ENCODE measurements around the gene XKR3.
"Not testable (repeated sequence)": the region's sequence is repeated elsewhere in the genome, so short reads cannot be mapped to it uniquely, and the experiment has no call there.

Gene XKR3

DNA sequence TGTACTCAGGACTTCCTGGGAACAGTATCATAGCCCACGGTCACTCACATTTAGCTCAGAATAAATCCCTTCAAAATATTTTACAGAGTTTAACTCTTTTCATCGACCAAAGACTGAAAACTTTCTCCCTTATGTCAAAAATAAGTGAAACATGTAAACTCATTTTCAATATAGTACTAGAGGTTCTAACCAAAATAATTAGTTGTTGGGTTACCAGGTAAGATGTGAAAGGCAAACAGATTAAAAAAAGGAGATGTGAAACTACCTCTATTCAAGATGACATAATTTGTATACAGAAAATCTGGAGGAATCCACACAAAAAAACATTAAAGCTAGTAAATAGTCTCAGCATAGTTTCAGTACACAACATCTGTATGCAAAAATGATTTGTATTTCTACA is 20.3 kb downstream of the XKR3 start:
- no peak for DNase-seq (ENCODE audit: low read depth)

DNA sequence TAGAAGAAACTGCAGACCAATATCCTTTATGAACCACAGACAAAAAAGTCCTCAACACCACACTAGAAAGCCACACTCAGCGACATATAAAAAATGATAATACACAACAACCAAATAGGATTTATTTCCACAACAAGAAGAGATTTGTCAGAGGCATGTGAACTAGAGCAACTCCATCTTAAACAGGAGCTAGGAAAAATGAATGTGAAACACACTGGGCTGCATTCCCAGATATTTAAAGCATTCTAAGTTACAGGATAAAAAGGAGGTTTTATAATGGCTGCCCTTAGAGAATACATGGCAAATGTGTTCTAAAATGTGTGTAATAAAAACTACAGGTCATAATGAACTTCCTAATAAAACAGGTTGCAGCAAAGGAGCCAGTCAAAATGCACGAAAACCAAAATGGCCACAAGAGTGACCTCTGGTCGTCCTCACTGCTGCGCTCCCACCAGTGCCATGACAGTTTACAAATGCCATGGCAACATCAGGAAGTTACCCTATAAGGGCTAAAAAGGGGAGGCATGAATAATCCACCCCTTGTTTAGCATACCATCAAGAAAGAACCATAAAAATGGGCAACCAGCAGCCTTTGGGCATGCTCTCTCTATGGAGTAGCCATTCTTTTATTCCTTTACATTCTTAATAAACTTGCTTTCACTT is 21.8 kb downstream of the XKR3 start:
- no peak for DNase-seq (ENCODE audit: low read depth)

DNA sequence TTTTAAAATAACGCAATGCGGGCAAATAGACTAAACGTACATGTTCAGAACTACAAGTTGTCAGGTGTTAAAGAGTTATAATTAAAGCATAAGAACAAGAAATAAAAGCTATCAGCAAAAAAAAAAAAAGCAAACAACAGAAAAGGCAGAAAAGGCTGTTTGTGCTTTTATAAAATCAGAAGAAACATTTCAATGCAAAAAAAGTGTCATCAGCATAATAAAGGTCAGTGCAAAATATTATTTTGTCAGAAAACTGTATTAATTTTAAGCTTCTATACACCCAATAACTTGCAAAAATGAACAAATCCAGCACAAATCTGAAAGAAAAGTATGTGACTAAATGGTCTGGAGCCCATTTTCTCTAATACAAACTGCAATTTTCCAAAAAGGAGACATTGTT is 23.6 kb downstream of the XKR3 start:
- DNase-seq (ENCODE audit: low read depth): no peak

DNA sequence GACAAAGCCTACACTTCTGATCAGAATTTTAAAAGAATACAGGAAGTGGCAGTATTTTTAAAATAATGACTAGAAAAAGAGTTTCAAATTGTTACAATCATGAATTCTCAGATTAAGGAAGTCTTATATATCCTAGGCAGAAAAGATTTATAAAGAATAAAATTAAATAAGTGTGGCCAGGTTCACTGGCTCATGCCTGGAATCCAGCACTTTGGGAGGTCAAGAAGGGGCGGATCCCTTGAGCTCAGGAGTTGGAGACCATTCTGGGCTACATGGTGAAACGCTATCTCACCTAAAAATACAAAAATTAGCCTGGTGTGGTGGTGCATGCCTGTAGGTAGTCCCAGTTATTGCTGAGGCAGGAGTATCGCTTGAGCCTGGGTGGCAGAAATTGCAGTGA is 24.1 kb downstream of the XKR3 start:
- DNase-seq (ENCODE audit: low read depth): no peak

DNA sequence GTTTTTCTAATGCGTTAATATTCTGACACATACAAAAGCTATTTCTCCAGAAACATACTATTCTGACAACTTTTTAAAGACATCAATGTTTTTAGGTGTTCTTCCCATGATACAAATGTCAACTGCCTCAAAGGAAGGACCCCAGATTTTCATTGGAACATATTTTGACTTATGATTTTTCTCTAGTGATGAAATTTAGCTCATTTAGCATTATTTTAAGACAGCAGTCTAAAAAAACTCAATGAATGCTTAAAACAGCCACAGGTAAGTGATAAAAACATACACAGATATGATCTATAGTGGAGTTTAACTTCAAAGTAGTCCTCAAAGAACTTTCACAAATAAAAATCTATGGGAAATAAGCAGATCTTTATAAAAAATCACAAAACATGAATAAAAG is 24.9 kb downstream of the XKR3 start:
- DNase-seq (ENCODE audit: low read depth): no peak

DNA sequence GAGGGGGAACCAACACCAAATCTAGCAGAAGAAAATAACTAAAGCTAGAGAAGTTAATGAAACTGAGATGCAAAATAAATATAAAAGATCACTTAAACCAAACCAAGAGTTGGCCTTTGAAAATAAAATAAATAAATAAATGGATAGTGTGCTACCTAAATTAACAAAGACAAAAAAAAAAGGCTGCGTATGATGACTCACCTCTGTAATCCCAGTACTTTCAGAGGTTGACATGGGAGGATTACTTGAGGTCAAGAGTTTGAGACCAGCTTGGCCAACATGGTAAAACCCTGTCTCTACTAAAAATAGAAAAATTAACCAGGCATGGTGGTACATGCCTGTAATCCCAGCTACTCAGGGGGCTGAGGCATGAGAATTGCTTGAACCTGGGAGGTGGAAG is 29.7 kb downstream of the XKR3 start:
- not testable (repeated sequence) for DNase-seq (ENCODE audit: low read depth)

DNA sequence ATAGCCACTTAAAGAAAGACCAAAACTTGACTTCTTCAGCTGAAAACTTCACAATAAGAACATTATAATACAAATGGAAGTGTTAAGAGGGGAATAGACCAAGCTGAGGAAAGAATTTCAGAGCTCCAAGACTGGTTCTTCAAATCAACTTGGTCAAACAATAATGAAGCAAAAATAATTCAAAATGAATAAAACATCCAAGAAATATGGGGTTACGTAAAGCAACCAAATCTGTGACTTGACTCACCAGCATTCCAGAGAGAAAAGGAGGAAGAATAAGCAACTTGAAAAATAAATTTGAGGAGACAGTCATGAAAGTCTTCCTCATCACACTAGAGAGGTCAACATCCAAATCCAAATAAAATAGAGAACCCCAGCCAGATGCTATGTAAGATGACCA is 31.4 kb downstream of the XKR3 start:
- no peak for DNase-seq (ENCODE audit: low read depth)

DNA sequence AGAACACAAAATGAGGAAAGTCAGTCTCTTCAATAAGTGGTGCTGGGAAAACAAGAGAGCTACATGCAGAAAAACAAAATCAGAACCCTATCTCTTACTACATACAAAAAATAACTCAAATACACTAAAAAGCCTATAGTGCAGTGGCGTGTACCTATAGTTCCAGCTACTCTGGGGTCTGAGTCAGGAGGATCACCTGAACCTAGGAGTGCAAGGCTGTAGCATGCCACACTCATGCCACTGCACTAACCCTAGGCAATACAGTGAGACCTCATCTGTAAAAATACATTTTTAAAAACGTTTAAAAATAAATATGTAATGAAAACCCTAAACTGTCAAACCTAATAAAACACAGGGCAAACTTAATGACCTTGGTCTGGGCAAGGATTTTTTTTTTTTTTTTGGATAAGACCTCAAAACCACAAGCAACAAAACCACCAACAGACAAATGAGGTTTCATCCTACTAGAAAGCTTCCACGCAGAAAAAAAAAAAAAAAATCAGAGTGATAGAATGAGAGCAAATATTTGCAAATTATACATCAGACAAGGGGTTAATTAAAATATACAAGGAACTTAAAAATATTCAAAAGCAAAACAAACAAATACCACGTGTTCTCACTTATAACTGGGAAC is 35.2 kb downstream of the XKR3 start:
- DNase-seq (ENCODE audit: low read depth): no peak

DNA sequence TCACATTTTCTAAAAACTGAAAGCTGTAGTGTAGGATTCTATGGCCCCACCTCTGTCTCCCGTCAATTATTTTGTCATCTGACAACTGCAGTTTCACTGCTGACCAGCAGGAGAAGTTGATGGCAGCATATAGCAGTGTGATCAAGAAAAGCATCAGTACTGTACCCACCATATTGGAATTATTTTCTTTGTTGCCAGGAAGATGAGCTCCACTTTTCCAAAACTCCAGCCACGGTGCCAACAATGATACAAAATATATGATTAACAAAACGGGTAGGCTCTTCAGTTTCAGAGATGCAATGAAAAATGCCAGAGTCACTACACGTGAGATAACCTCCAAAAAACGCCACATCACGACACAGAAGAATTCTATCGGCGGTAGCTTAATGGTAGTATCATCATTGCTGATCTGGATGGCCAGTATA is 41.3 kb downstream of the XKR3 start:
- DNase-seq (ENCODE audit: low read depth): no peak

DNA sequence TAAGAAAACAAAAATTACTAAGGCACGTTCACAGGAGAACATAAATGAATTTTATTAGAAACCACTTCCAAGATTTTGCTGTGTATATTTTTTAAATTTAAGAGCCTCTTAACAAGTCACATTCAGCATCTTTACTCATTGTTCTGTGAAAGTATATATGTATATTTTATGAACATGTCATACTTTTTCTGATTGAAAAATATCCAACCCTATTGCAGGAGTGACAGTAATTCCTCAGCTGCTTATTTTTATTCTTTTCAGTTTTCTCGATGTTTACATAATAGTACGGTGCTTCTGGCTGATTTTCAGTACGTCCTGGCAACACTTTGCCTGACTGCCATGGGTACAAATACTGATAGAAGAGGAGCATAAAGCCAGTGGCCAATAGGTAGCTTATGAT is 41.8 kb downstream of the XKR3 start:
- DNase-seq (ENCODE audit: low read depth): no peak

DNA sequence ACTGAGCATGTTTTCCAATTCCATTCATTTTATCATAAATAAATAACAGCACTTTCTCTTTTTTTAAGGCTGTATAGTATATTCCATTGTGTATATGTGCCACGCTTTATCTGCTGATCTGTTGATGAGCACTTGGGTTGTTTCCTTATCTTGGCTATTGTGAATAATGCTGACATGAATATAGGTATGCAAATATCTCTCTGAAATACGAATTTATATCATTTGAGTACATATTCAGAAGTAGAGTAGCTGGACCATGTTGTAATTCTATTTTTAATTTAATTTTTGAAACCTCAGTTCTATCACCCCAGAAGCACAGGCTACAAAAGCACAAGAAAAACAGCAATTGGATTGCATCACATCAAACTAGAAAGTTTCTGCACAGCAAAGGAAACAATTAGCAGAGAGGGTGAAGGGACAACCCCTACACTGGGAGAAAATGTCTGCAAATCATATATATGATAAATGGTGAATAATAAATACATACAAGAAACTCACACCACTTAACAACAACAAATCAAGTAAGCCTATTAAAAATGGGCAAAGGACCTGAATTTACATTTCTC is 43.4 kb downstream of the XKR3 start:
- DNase-seq (ENCODE audit: low read depth): no peak

DNA sequence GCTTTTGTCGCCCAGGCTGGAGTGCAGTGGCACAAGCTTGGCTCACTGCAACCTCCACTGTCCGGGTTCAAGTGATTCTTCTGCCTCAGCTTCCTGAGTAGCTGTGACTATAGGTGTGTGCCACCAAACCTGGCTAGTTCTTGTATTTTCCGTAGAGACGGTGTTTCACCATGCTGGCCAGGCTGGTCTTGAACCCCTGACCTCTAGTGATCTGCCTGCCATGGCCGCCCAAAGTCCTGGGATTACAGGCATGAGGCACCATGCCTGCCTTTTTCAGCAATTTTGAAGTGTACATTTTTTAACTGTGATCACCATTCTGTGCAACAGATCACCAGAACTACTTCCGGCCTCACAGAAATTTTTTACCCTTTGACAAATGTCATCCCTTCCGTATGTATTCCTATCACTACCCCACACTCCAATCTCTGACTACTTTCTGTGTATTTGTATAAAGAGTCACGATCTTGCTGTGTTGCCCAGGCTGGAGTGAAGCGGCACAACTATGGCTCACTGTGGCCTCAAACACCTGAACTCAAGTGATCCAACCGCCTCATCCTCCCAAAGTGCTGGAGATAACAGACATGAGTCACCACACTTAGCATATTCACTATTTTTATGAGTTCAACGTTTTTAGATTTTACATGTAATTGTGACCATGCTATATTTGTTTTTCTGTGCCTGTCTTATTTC is 44.0 kb downstream of the XKR3 start:
- no peak for DNase-seq (ENCODE audit: low read depth)

DNA sequence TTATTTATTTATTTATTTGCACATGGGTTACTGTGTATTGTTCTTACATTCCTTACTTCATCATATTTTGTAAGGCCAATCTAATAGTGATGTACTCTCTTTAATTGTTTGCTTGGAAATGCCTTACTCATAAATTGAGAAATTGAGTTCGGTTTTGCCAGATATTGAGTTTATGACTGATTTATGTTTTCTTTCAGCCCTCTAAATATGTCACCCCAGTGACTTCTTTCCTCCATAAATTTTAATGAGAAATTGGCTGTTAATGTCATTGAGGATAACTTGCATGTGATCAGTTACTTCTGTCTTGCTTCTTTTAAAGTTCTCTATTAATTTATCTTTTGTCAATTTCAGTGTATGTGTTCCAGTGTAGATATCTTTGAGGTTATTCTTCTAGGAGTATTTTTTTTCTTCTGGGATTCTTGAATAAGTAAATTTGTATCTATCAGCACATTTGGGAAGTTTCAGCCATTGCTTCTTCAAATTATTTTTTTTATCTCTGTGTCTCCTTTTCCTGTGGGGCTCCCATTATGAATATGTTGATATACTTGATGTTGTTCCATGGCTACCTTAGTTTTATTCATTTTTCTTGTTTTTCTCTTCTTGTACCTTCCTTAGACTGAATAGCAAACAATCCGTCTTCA is 47.8 kb downstream of the XKR3 start:
- no peak for DNase-seq (ENCODE audit: low read depth)

DNA sequence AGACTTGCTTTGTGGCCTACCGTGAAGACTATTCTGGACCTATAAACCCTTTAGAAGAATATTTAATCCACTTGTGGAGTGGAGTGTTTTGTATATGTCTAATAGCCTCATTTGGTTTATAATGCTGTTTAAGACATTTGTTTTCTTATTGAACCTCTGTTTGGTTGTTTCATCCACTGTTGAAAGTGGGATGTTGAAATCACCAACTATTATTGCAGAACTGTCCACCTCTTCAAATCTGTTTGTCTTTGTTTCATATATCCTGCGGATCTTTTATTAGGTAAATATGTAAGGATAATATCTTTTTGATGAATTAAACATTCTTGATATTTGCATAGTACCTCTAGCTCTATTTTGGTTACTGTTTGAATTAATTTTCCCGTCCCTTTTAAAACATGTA is 49.1 kb downstream of the XKR3 start:
- no peak for DNase-seq (ENCODE audit: low read depth)

DNA sequence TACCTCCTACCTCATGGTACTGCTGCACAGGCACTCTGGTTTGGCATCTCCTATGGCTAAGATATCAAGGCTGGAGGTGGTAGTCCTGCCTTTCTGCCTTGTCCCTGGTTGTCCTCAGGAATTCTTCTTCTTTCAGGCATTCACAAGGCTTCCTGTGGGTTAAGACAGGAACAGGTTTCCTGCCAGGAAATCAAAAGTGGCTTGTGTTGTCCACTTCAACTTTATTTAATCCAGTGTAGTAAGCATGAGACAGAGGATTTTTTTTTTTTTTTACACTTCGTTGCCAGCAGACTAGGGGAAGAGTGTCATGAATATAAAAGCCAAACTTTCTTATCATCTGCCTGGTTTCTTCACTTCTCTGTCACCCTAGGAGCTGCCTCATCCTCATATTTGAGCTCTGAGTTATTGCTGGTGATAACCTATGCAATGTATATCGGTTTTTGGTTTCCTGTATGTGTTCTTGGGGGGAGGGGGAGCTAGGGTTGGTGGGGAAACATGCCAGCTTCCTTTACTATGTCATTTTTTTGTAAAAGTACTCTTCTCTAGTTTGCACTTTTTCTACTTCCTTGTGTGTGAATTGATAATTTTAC is 50.2 kb downstream of the XKR3 start:
- DNase-seq (ENCODE audit: low read depth): no peak

DNA sequence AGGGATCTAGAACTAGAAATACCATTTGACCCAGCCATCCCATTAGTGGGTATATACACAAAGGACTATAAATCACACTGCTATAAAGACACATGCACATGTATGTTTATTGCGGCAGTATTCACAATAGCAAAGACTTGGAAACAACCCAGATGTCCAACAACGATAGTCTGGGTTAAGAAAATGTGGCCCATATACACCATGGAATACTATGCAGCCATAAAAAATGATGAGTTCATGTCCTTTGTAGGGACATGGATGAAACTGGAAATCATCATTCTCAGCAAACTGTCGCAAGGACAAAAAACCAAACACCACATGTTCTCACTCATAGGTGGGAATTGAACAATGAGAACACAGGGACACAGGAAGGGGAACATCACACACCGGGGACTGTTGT is 53.6 kb downstream of the XKR3 start:
- DNase-seq (ENCODE audit: low read depth): not testable (repeated sequence)

DNA sequence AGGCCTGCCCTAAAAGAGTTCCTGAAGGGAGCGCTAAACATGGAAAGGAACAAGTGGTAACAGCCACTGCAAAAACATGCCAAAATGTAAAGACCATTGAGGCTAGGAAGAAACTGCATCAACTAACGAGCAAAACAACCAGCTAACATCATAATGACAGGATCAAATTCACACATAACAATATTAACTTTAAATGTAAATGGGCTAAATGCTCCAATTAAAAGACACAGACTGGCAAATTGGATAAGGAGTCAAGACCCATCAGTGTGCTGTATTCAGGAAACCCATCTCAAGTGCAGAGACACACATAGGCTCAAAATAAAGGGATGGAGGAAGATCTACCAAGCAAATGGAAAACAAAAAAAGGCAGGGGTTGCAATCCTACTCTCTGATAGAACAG is 57.3 kb downstream of the XKR3 start:
- DNase-seq (ENCODE audit: low read depth): not testable (repeated sequence)

DNA sequence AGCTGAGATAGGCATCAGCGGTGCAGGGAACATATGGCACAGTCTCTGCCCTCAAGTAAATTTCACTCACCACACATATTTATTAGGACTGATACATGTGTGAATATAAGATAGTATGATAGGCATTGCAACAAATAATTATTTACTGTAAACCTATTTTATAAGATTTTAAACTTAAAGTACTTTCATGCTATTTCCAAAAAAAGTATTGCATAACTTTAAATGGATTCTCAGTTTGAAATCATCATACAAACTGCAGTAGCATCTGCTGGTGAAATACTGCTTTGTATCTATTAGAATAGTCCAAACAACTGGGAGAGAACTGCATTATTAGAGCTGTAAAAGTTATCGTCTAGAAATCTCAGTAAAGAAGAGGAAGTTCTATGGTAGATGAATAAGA is 63.0 kb downstream of the XKR3 start:
- not testable (repeated sequence) for DNase-seq (ENCODE audit: low read depth)

DNA sequence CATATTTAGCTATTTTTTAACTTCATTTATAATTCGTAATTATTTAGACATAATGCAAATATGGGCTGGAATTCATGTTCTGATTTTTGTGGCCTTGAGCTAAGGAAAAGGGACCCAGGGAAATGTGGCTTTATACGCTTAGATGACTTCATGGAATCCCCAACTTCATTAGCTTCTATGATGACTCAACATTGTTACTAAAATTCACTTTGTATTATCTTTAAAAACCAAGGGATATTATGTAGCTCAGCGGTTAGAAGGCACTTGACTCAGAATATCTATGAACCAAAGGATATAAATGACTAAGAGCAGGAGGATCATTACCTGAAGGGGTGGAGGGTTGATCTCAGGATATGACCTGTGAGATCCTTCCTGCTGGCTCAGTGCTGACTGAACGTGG is 64.8 kb downstream of the XKR3 start:
- not testable (repeated sequence) for DNase-seq (ENCODE audit: low read depth)

DNA sequence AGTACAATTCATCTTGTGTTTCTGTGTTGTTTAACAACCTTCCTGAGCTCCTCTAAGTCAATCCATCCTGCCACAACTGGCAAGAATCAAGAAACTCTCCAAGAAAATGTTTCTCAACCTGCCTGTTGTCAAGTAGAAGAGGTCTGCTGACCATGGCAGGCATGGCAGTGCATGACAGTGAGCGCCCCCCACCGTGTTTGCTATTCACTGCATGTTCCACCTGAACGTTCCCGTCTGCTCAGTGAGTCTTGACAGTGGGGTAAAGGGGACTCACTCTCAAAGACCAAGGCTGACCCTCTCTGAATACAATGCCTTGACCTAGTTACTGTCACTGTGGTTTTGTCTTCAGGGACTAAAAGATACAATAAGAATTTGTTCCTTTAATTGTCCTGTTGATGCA is 75.9 kb downstream of the XKR3 start:
- DNase-seq (ENCODE audit: low read depth): not testable (repeated sequence)

DNA sequence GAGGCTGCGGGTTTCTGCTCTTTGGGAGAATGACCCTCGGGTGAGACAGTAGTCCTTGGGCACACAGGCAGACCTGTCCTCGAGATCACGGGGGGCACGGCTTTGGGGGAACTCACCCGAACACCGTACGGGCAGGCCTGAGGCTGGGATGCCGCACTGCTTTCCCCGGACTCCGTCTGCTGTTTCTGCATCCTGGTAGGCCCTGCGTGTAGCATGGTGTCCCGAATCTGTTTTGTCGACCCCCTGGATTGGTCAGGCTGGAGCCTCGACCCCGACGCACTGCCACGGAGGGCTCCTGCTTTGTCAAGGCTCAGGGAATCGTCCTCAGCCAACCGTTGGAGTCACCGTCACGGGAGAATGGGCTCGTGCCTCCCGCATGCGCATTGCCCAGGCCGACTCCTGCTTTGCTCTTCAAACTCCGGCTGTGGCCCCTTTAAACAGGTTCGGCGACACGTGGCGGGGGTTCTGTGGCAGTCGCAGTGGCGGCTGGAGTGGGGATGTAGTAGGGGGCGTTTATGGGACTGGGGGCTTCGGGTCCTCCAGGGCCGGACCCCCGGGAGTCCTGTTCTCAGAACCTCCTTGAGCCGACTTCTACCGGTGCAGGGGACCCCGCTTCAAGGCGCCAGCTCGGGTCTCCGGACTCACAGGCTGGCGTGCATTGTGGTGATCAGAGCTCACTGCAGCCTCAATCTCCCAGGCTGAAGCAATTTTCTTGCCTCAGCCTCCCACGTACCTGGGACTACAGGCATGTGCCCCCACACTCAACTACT is 76.9 kb downstream of the XKR3 start:
- DNase-seq (ENCODE audit: low read depth): not testable (repeated sequence)
